Ascending aorta (tissue), 2 donors: ENCODE data around the gene CCR7. TPM values are rescaled to one million over a fixed set of nuclear protein-coding genes. Genes with fewer than 3 reads are reported as not detected.

Experiments
- DNase-seq, 2 donors: peaks; one replicate each; pipeline ENCODE4 v3.0.0-alpha.2; 2019; ENCODE audit warnings: low spot score in 2 of 2
- H3K27ac ChIP-seq, 2 donors: fragments of 200-600 bp; sonication (generic); one replicate each; pipeline ENCODE4 v1.5.1; 2016 to 2017; ENCODE audit warnings: mild to moderate bottlenecking in 1 of 2
- H3K27me3 ChIP-seq: fragments of 200-600 bp; sonication (generic); one replicate; pipeline ENCODE4 v1.5.1; 2017
- H3K36me3 ChIP-seq, 2 donors: fragments of 200-600 bp; sonication (generic); one replicate each; pipeline ENCODE4 v1.5.1; 2016
- H3K4me1 ChIP-seq, 2 donors: fragments of 200-600 bp; sonication (generic); one replicate each; pipeline ENCODE4 v1.5.1; 2016 to 2017; ENCODE audit warnings: mild to moderate bottlenecking in 1 of 2
- H3K4me3 ChIP-seq, 2 donors: fragments of 200-600 bp; sonication (generic); one replicate each; pipeline ENCODE4 v1.5.1; 2016 to 2017; ENCODE audit warnings: mild to moderate bottlenecking in 1 of 2
- H3K9me3 ChIP-seq, 2 donors: fragments of 200-600 bp; sonication (generic); one replicate each; pipeline ENCODE4 v1.5.1; 2016
- CTCF ChIP-seq, 3 experiments: fragments of 200-600 bp in 2 of 3; fragments of 450-650 bp in 1 of 3; sonication (generic) in 2 of 3; IDR thresholded peaks; one replicate each; pipeline ENCODE4 v1.5.1; 2016 to 2019; ENCODE audit warnings: antibody characterized with exemption in 3 of 3, mild to moderate bottlenecking in 1 of 3, moderate library complexity in 1 of 3
- intact Hi-C: fragments of 100-400 bp; cut with DNase I; formaldehyde crosslinking; loops from one replicate; pipeline ENCODE4 v1.15.1; 2023
- total RNA-seq: library from RNA; depleted of rRNA; stranded (reverse); fragments of >200 nt; gene quantifications from one replicate; pipeline ENCODE4 v1.1.0, GENCODE V29; 2016

The CCR7 gene
- total RNA-seq, 1 donor from 2014 or later: not detected

GRCh38 chr17:40522250-40522960 is 42.9 kb downstream of the CCR7 start:
- no peak for TF ChIP-seq CTCF (IDR thresholded peaks at IDR 0.05)
- Histone ChIP-seq H3K27ac (no peak overlapping the region), H3K36me3 (no peaks in the 10 kb centered on the region), H3K9me3 (no peaks in the 10 kb centered on the region), H3K27me3 (no peaks in the 10 kb centered on the region), H3K4me3 (no peak overlapping the region), H3K4me1 (no peaks in the 10 kb centered on the region)
- no peak for DNase-seq
- intact Hi-C loops: no loop called here

GRCh38 chr17:40520991-40521453 is 44.2 kb downstream of the CCR7 start:
- no peak overlapping the region for H3K4me3 ChIP-seq
- intact Hi-C loops: no loop called here
- DNase-seq: no peak

GRCh38 chr17:40519089-40519775 is 46.0 kb downstream of the CCR7 start:
- Histone ChIP-seq H3K27me3 (no peaks in the 10 kb centered on the region), H3K4me3 (no peak overlapping the region), H3K27ac (no peak overlapping the region), H3K36me3 (no peaks in the 10 kb centered on the region), H3K9me3 (no peaks in the 10 kb centered on the region), H3K4me1 (no peaks in the 10 kb centered on the region)
- TF ChIP-seq CTCF (IDR thresholded peaks at IDR 0.05): no peak
- intact Hi-C loops: no loop called here
- peak in 1 of 2 donors; percentile 43 for DNase-seq

More at GRCh38 chr17:40520991-40521453, 44.2 kb downstream of the CCR7 start:
- no peaks in the 10 kb centered on the region for H3K36me3 ChIP-seq
- no peak overlapping the region for H3K27ac ChIP-seq
- TF ChIP-seq CTCF (IDR thresholded peaks at IDR 0.05): no peak
- no peaks in the 10 kb centered on the region for H3K9me3 ChIP-seq
- H3K27me3 ChIP-seq: no peaks in the 10 kb centered on the region
- no peaks in the 10 kb centered on the region for H3K4me1 ChIP-seq

GRCh38 chr17:40518401-40519088 is 46.7 kb downstream of the CCR7 start:
- peak in 1 of 2 donors; percentile 41 for DNase-seq
- no peak for TF ChIP-seq CTCF (IDR thresholded peaks at IDR 0.05)
- Histone ChIP-seq H3K4me3 (no peak overlapping the region), H3K4me1 (no peaks in the 10 kb centered on the region), H3K27me3 (no peaks in the 10 kb centered on the region), H3K9me3 (no peaks in the 10 kb centered on the region), H3K36me3 (no peaks in the 10 kb centered on the region), H3K27ac (no peak overlapping the region)
- intact Hi-C loops: no loop called here

GRCh38 chr17:40517981-40518380 is 47.3 kb downstream of the CCR7 start:
- intact Hi-C loops: no loop called here
- H3K4me1 ChIP-seq: no peaks in the 10 kb centered on the region
- H3K27ac ChIP-seq: no peak overlapping the region
- TF ChIP-seq CTCF (IDR thresholded peaks at IDR 0.05): no peak
- H3K36me3 ChIP-seq: no peaks in the 10 kb centered on the region
- no peaks in the 10 kb centered on the region for H3K27me3 ChIP-seq
- DNase-seq: no peak
- H3K4me3 ChIP-seq: no peak overlapping the region
- no peaks in the 10 kb centered on the region for H3K9me3 ChIP-seq
